H1 (cell line): ENCODE results near the gene FAM131C. TPM values are rescaled to one million over a fixed set of nuclear protein-coding genes. Genes with fewer than 3 reads are reported as not detected.

ENCODE experiments used
- CTCF ChIA-PET: fragments of 300-600 bp; sonication (Branson Sonifier 250); formaldehyde crosslinking; loops from one replicate; lab custom pipeline; 2021; ENCODE audit not compliant: partially characterized antibody; lab: Charles Lee
- POLR2A ChIA-PET: fragments of 300-600 bp; sonication (Branson Sonifier 250); formaldehyde crosslinking; loops from one replicate; lab custom pipeline; 2021; ENCODE audit warnings: inconsistent platforms; ENCODE audit not compliant: partially characterized antibody; lab: Charles Lee
- DNase-seq, 2 experiments: peaks; one replicate each; pipeline versions ENCODE4 v3.0.0 to v3.0.0-alpha.2; 2010 to 2022; ENCODE audit warnings: low spot score in 2 of 2, low read depth in 1 of 2, mixed read lengths in 1 of 2
- FAIRE-seq: peaks from 2 replicates; lab custom pipeline; 2011; peaks lifted over from hg19 to GRCh38; lab: Jason Lieb, UNC
- H2AFZ ChIP-seq: 2 replicates; pipeline ENCODE4 v1.8.1; 2012; ENCODE audit warnings: low read length, inconsistent platforms
- H2AK5ac ChIP-seq: 2 replicates; pipeline ENCODE4 v1.6.1; 2013; ENCODE audit warnings: low read depth, low read length
- H2BK120ac ChIP-seq: replicated peaks from 2 replicates; pipeline ENCODE3; 2013; ENCODE audit warnings: low read depth, low read length, inconsistent platforms
- H2BK12ac ChIP-seq: 2 replicates; pipeline ENCODE4 v1.6.1; 2013; ENCODE audit warnings: low read depth, low read length
- H2BK15ac ChIP-seq: 2 replicates; pipeline ENCODE4 v1.6.1; 2013; ENCODE audit warnings: low read length
- H2BK20ac ChIP-seq: 2 replicates; pipeline ENCODE4 v1.6.1; 2013; ENCODE audit warnings: low read length
- H2BK5ac ChIP-seq: 2 replicates; pipeline ENCODE4 v1.6.1; 2013; ENCODE audit warnings: low read depth, low read length
- H3K14ac ChIP-seq: 2 replicates; pipeline ENCODE4 v1.6.1; 2013; ENCODE audit warnings: inconsistent platforms; ENCODE audit not compliant: insufficient read length
- H3K18ac ChIP-seq: 2 replicates; pipeline ENCODE4 v1.6.1; 2013; ENCODE audit warnings: low read length; ENCODE audit errors: extremely low read depth
- H3K23ac ChIP-seq: 2 replicates; pipeline ENCODE4 v1.6.1; 2013; ENCODE audit warnings: inconsistent platforms; ENCODE audit not compliant: insufficient read length
- H3K23me2 ChIP-seq: 2 replicates; pipeline ENCODE4 v1.6.1; 2013; ENCODE audit warnings: low read depth, low read length
- H3K27ac ChIP-seq: 2 replicates; pipeline ENCODE4 v1.6.1; 2011; ENCODE audit warnings: low read depth, low read length, inconsistent platforms
- H3K27me3 ChIP-seq, 4 experiments: replicated peaks in 1 of 4; 1 replicate in 1 of 4; 2 replicates in 3 of 4; pipeline versions ENCODE4 v1.6.1 to v1.8.1; 2011 to 2013; ENCODE audit warnings: low read length in 3 of 4, mild to moderate bottlenecking in 3 of 4, inconsistent platforms in 2 of 4, mixed read lengths in 2 of 4, moderate library complexity in 1 of 4; ENCODE audit not compliant: control insufficient read depth in 3 of 4, insufficient read depth in 3 of 4; ENCODE audit errors: extremely low read depth in 1 of 4
- H3K36me3 ChIP-seq, 4 experiments: 2 replicates each; pipeline versions ENCODE4 v1.6.1 to v1.8.1; 2011 to 2013; ENCODE audit warnings: mild to moderate bottlenecking in 4 of 4, low read length in 3 of 4, moderate library complexity in 2 of 4, control low read depth in 1 of 4, inconsistent platforms in 1 of 4; ENCODE audit not compliant: insufficient read depth in 4 of 4, control insufficient read depth in 2 of 4
- H3K4ac ChIP-seq: replicated peaks from 2 replicates; pipeline ENCODE3; 2013; ENCODE audit warnings: low read length, low read depth, mixed read lengths, inconsistent platforms; ENCODE audit not compliant: insufficient read length
- H3K4me1 ChIP-seq, 4 experiments: replicated peaks in 1 of 4; 1 replicate in 1 of 4; 2 replicates in 3 of 4; pipeline versions ENCODE4 v1.6.1 to v1.8.1; 2011 to 2013; ENCODE audit warnings: low read length in 3 of 4, inconsistent platforms in 2 of 4, mixed read lengths in 1 of 4; ENCODE audit not compliant: insufficient read depth in 4 of 4, control insufficient read depth in 3 of 4
- H3K4me2 ChIP-seq, 2 experiments: 2 replicates each; pipeline versions ENCODE4 v1.6.1 to v1.8.1; 2011 to 2013; ENCODE audit warnings: low read depth in 2 of 2, low read length in 2 of 2, control low read depth in 1 of 2, inconsistent platforms in 1 of 2, mild to moderate bottlenecking in 1 of 2; ENCODE audit not compliant: insufficient read depth in 1 of 2
- H3K4me3 ChIP-seq, 4 experiments: fragments of 200-600, 300-600 bp in 1 of 4; sonication (generic), shearing (Covaris generic), sonication (Bioruptor Twin) in 1 of 4; 2 replicates each; pipeline versions ENCODE4 v1.5.1 to v1.8.1; 2011 to 2016; ENCODE audit warnings: low read length in 4 of 4, low read depth in 3 of 4, control low read depth in 2 of 4, inconsistent platforms in 2 of 4, mild to moderate bottlenecking in 2 of 4, mixed read lengths in 1 of 4, moderate library complexity in 1 of 4; ENCODE audit not compliant: insufficient read depth in 2 of 4; ENCODE audit errors: extremely low read depth in 1 of 4
- H3K56ac ChIP-seq: replicated peaks from 2 replicates; pipeline ENCODE3; 2013; ENCODE audit warnings: low read depth, mild to moderate bottlenecking, mixed read lengths, low read length, inconsistent platforms; ENCODE audit not compliant: insufficient read length
- H3K79me1 ChIP-seq: 2 replicates; pipeline ENCODE4 v1.6.1; 2013; ENCODE audit warnings: low read depth, low read length, control low read depth
- H3K79me2 ChIP-seq, 2 experiments: 2 replicates each; pipeline versions ENCODE4 v1.6.1 to v1.8.1; 2012 to 2013; ENCODE audit warnings: low read length in 2 of 2, mild to moderate bottlenecking in 2 of 2, inconsistent platforms in 1 of 2; ENCODE audit not compliant: insufficient read depth in 2 of 2, control insufficient read depth in 1 of 2
- H3K9ac ChIP-seq, 4 experiments: replicated peaks in 1 of 4; 1 replicate in 1 of 4; 2 replicates in 3 of 4; pipeline versions ENCODE4 v1.6.1 to v1.8.1; 2011 to 2013; ENCODE audit warnings: low read depth in 3 of 4, low read length in 3 of 4, control low read depth in 2 of 4, mild to moderate bottlenecking in 2 of 4, moderate library complexity in 2 of 4, inconsistent platforms in 1 of 4; ENCODE audit errors: extremely low read depth in 1 of 4
- H3K9me3 ChIP-seq, 2 experiments: 2 replicates each; pipeline versions ENCODE4 v1.6.1 to v1.8.1; 2012 to 2013; ENCODE audit warnings: mild to moderate bottlenecking in 2 of 2, moderate library complexity in 2 of 2, control low read depth in 1 of 2, inconsistent platforms in 1 of 2, low read depth in 1 of 2, low read length in 1 of 2, mixed read lengths in 1 of 2; ENCODE audit not compliant: insufficient read depth in 2 of 2
- H4K20me1 ChIP-seq, 2 experiments: replicated peaks in 1 of 2; 2 replicates each; pipeline versions ENCODE3 to v1.8.1; 2011 to 2013; ENCODE audit warnings: inconsistent platforms in 2 of 2, low read length in 2 of 2, mild to moderate bottlenecking in 1 of 2; ENCODE audit not compliant: insufficient read depth in 2 of 2, control insufficient read depth in 1 of 2
- H4K5ac ChIP-seq: 2 replicates; pipeline ENCODE4 v1.6.1; 2013; ENCODE audit warnings: low read length, low read depth, mixed read lengths, inconsistent platforms; ENCODE audit not compliant: insufficient read length
- H4K8ac ChIP-seq: 2 replicates; pipeline ENCODE4 v1.8.0; 2013; ENCODE audit warnings: mild to moderate bottlenecking, moderate library complexity, low read length, inconsistent platforms; ENCODE audit not compliant: insufficient read depth; ENCODE audit errors: extremely low read depth
- H4K91ac ChIP-seq: replicated peaks from 2 replicates; pipeline ENCODE3; 2013; ENCODE audit warnings: low read length, mixed read lengths, inconsistent platforms; ENCODE audit not compliant: insufficient read length
- CHD1 ChIP-seq: IDR thresholded peaks from 2 replicates; pipeline ENCODE4 v1.6.1; 2012; ENCODE audit warnings: low read depth, low read length, improper control_type of control experiment
- CHD2 ChIP-seq: IDR thresholded peaks from 2 replicates; pipeline ENCODE4 v1.6.1; 2012; ENCODE audit warnings: low read length, improper control_type of control experiment
- CTBP2 ChIP-seq: IDR thresholded peaks from 2 replicates; pipeline ENCODE4 v1.7.0; 2011; ENCODE audit warnings: borderline replicate concordance, mild to moderate bottlenecking, moderate library complexity, mixed read lengths, low read length; ENCODE audit not compliant: insufficient read depth, insufficient read length
- CTCF ChIP-seq, 3 experiments: IDR thresholded peaks; 1 replicate in 2 of 3; 2 replicates in 1 of 3; pipeline versions ENCODE4 v1.5.1 to v1.6.1; 2011; ENCODE audit warnings: low read length in 3 of 3, mild to moderate bottlenecking in 3 of 3, inconsistent platforms in 2 of 3, low read depth in 1 of 3, moderate library complexity in 1 of 3; ENCODE audit not compliant: insufficient read depth in 1 of 3; ENCODE audit errors: control extremely low read depth in 1 of 3
- GTF2F1 ChIP-seq: IDR thresholded peaks from 2 replicates; pipeline ENCODE4 v1.6.1; 2012; ENCODE audit warnings: low read depth, low read length, improper control_type of control experiment, borderline replicate concordance
- POLR2AphosphoS5 ChIP-seq: IDR thresholded peaks from 2 replicates; pipeline ENCODE4 v1.6.1; 2011; ENCODE audit warnings: low read depth, low read length
- RBBP5 ChIP-seq: IDR thresholded peaks from 2 replicates; pipeline ENCODE4 v1.7.1; 2012; ENCODE audit warnings: low read depth, mild to moderate bottlenecking, inconsistent platforms, low read length, moderate library complexity, borderline replicate concordance
- RFX5 ChIP-seq: IDR thresholded peaks from 2 replicates; pipeline ENCODE4 v1.6.1; 2011; ENCODE audit warnings: low read depth, low read length, improper control_type of control experiment, borderline replicate concordance
- WGBS, 2 experiments: shearing (Covaris generic) in 1 of 2; methylation state at CpG; one replicate each; pipeline versions ENCODE4 v1.1.6 to v1.1.7; 2013 to 2015; ENCODE audit warnings: low lambda C conversion rate in 2 of 2, mixed read lengths in 2 of 2, inconsistent platforms in 1 of 2, low coverage in 1 of 2, missing lambda C conversion rate in 1 of 2; ENCODE audit not compliant: insufficient replicate concordance in 2 of 2, insufficient coverage in 1 of 2, insufficient read length in 1 of 2; ENCODE audit errors: extremely low coverage in 1 of 2, missing lambda C conversion rate in 1 of 2; 5-methylcytosine and 5-hydroxymethylcytosine counted together
- polyA plus RNA-seq, 7 experiments: library from polyadenylated mRNA; depleted of rRNA in 3 of 7; stranded (reverse) in 5 of 7; unstranded in 2 of 7; fragments of >200 nt in 5 of 7; fragments of 200-250 nt in 2 of 7; gene quantifications; 1 replicate in 5 of 7; 2 replicates in 1 of 7; 4 replicates in 1 of 7; pipeline versions ENCODE4 v1.2.1 to v1.2.3, GENCODE V29; 2011 to 2013; ENCODE audit warnings: missing spikeins in 2 of 7, mixed read lengths in 2 of 7
- total RNA-seq: library from RNA; stranded (reverse); fragmentation: NEBNext Ultra II Directional; extraction: Animal tissue kit (Norgen Biotek cat#: 25700); gene quantifications from 2 replicates; pipeline ENCODE4 v1.2.1, GENCODE V29; 2021

The FAM131C gene
- total and polyA plus RNA-seq, 2 of the 8 experiments (the other 6 are each of a cell fraction or from before 2014, with no cell fraction given) = 0.73 to 0.78 TPM

GRCh38 chr1:16067933-16068332, 5.5 kb downstream of the FAM131C start:
- no peak overlapping the region for H3K18ac ChIP-seq
- no peak overlapping the region for H4K8ac ChIP-seq
- peaks cover under 1% of the 10 kb centered on the region; the same call in 1 of the 2 replicates for H3K23me2 ChIP-seq
- no peak overlapping the region for H2BK12ac ChIP-seq
- no peak overlapping the region for H3K27ac ChIP-seq
- H3K14ac ChIP-seq = no peak overlapping the region
- no peak for DNase-seq
- H4K91ac ChIP-seq = no peak overlapping the region
- no peak overlapping the region for H2BK120ac ChIP-seq
- peaks cover 0 to 27% (median 15%) of the 10 kb centered on the region in 4 experiments; a peak in 6 of 7 replicates for H3K4me1 ChIP-seq
- no peak overlapping the region for H3K4ac ChIP-seq
- no peak overlapping the region for H2AK5ac ChIP-seq
- TF ChIP-seq CTBP2 (no peak), GTF2F1 (no peak), CHD1 (no peak), POLR2AphosphoS5 (no peak), RFX5 (no peak), CTCF (IDR thresholded peaks at IDR 0.05; ENCODE audit: control extremely low read depth in 1 of 3, insufficient read depth in 1 of 3, low read depth in 1 of 3, low read length in 3 of 3) (no peak), CHD2 (no peak), RBBP5 (no peak)
- H3K27me3 ChIP-seq = peaks cover under 1 to 14% (median 11%) of the 10 kb centered on the region in 4 experiments; a peak in 6 of 7 replicates
- H3K56ac ChIP-seq = no peak overlapping the region
- CTCF ChIA-PET = interaction anchor here (0.7 to 21.9 kb wide), 6 partner anchors 12 to 175 kb away, joined by 3 to 569 read pairs (median 4); no protein-coding TSS in a partner anchor
- H4K20me1 ChIP-seq = peaks cover 0 to 4% of the 10 kb centered on the region in 2 experiments
- no peaks in the 10 kb centered on the region for H3K9me3 ChIP-seq
- H3K9ac ChIP-seq = no peak overlapping the region
- no peak overlapping the region for H2BK15ac ChIP-seq
- H4K5ac ChIP-seq = no peak overlapping the region
- no peak overlapping the region for H2BK5ac ChIP-seq
- H3K79me2 ChIP-seq = no peaks in the 10 kb centered on the region
- POLR2A ChIA-PET = interaction anchor here (0.7 to 2.1 kb wide), 4 partner anchors 24 to 281 kb away, joined by 3 to 5 read pairs (median 4); partner anchors contain the start of gene CLCNKB
- 86% methylated on average over 13 of the region's 13 CpGs; no CpG with 5 or more reads in 1 of the 2 experiments for WGBS, 2 experiments
- H2AFZ ChIP-seq = no peak overlapping the region
- FAIRE-seq = no peak
- H3K79me1 ChIP-seq = no peaks in the 10 kb centered on the region
- H3K23ac ChIP-seq = no peak overlapping the region
- H2BK20ac ChIP-seq = no peak overlapping the region
- no peak overlapping the region for H3K4me2 ChIP-seq
- no peaks in the 10 kb centered on the region for H3K36me3 ChIP-seq
- no peak overlapping the region for H3K4me3 ChIP-seq
